ENCODE results near the gene OR2T35.
A peak's percentile ranks its signal among the peaks of the same experiment; 100 is the strongest.

Gene OR2T35

GRCh38 chr1:248625971-248626370, 19.1 kb downstream of the OR2T35 start:
- DNase-seq (ENCODE audit: low spot score) = no peak

GRCh38 chr1:248625166-248625565, 19.9 kb downstream of the OR2T35 start:
- no peak for DNase-seq (ENCODE audit: low spot score)

- DNase-seq (ENCODE audit: low spot score) = peak; percentile 36
Observed at GRCh38 chr1:248622570-248623001, 22.5 kb downstream of the OR2T35 start.

GRCh38 chr1:248621770-248622169, 23.3 kb downstream of the OR2T35 start:
- no peak for DNase-seq (ENCODE audit: low spot score)

GRCh38 chr1:248618878-248619277, 26.2 kb downstream of the OR2T35 start:
- peak; percentile 21 for DNase-seq (ENCODE audit: low spot score)

- no peak for DNase-seq (ENCODE audit: low spot score)
Observed at GRCh38 chr1:248618119-248618518, 27.0 kb downstream of the OR2T35 start.

GRCh38 chr1:248613742-248614141, 31.3 kb downstream of the OR2T35 start:
- DNase-seq (ENCODE audit: low spot score) = no peak

GRCh38 chr1:248611883-248612414, 33.1 kb downstream of the OR2T35 start:
- DNase-seq (ENCODE audit: low spot score) = no peak

- no peak for DNase-seq (ENCODE audit: low spot score)
Observed at GRCh38 chr1:248610301-248610700, 34.8 kb downstream of the OR2T35 start.

GRCh38 chr1:248599396-248599795, 45.7 kb downstream of the OR2T35 start:
- DNase-seq (ENCODE audit: low spot score) = no peak

- DNase-seq (ENCODE audit: low spot score) = no peak
Observed at GRCh38 chr1:248597589-248597988, 47.5 kb downstream of the OR2T35 start, which contains the start of gene OR2T10. Gene OR2T10 (minus strand): TSS chr1:248597700. CDS start chr1:248593768, 3,932 bp downstream.

GRCh38 chr1:248596615-248597014, 48.5 kb downstream of the OR2T35 start:
- DNase-seq (ENCODE audit: low spot score) = no peak

GRCh38 chr1:248593226-248593625, 51.9 kb downstream of the OR2T35 start:
- DNase-seq (ENCODE audit: low spot score) = no peak

- DNase-seq (ENCODE audit: low spot score) = no peak
Observed at GRCh38 chr1:248592655-248593054, 52.4 kb downstream of the OR2T35 start.

- no peak for DNase-seq (ENCODE audit: low spot score)
Observed at GRCh38 chr1:248590055-248590454, 55.0 kb downstream of the OR2T35 start.

- no peak for DNase-seq (ENCODE audit: low spot score)
Observed at GRCh38 chr1:248589334-248589733, 55.7 kb downstream of the OR2T35 start.

All from AG08396 (cell line).